ENCODE measurements around the gene PSMD5.

- TF ChIP-seq, protein P1, sequence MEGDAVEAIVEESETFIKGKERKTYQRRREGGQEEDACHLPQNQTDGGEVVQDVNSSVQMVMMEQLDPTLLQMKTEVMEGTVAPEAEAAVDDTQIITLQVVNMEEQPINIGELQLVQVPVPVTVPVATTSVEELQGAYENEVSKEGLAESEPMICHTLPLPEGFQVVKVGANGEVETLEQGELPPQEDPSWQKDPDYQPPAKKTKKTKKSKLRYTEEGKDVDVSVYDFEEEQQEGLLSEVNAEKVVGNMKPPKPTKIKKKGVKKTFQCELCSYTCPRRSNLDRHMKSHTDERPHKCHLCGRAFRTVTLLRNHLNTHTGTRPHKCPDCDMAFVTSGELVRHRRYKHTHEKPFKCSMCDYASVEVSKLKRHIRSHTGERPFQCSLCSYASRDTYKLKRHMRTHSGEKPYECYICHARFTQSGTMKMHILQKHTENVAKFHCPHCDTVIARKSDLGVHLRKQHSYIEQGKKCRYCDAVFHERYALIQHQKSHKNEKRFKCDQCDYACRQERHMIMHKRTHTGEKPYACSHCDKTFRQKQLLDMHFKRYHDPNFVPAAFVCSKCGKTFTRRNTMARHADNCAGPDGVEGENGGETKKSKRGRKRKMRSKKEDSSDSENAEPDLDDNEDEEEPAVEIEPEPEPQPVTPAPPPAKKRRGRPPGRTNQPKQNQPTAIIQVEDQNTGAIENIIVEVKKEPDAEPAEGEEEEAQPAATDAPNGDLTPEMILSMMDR (IDR thresholded peaks at IDR 0.05): no peak
- TF ChIP-seq POLR2A (IDR thresholded peaks at IDR 0.05) (no peak), POLR2AphosphoS5 (IDR thresholded peaks at IDR 0.05; ENCODE audit: insufficient read depth in 1 of 2, low read depth in 1 of 2) (no peak)
Measured at GRCh38 chr9:120875643-120875953, 32.9 kb upstream of the PSMD5 start.
